ENCODE results near the gene THG1L.

DNA sequence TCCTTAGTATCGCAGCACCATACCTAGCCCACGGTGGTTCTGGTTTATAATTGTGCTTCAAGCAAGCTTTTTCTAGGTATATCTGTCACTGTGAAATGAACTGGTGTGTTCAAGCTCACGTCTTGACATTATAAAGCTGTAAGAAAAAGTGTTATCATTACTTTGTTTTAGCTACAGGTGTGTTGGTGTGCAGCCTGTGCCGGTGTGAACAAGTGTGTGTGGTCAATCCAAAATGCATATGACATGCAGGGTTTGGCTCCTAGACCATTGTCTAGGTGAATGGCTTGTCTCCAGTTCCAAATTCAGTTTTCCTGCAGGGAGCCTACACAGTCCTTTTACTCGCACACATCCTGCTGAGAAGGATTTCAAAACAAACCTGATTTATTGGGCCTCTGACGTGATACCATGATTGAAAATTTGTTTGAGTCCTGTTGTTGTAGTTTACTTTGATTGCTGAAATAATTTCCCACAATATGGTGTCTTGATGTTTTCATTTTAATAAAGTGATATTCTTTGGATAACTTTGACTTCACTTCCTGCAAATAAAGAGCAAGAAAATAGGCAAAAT is 16.0 kb downstream of the THG1L start:
- TF ChIP-seq, protein P1, sequence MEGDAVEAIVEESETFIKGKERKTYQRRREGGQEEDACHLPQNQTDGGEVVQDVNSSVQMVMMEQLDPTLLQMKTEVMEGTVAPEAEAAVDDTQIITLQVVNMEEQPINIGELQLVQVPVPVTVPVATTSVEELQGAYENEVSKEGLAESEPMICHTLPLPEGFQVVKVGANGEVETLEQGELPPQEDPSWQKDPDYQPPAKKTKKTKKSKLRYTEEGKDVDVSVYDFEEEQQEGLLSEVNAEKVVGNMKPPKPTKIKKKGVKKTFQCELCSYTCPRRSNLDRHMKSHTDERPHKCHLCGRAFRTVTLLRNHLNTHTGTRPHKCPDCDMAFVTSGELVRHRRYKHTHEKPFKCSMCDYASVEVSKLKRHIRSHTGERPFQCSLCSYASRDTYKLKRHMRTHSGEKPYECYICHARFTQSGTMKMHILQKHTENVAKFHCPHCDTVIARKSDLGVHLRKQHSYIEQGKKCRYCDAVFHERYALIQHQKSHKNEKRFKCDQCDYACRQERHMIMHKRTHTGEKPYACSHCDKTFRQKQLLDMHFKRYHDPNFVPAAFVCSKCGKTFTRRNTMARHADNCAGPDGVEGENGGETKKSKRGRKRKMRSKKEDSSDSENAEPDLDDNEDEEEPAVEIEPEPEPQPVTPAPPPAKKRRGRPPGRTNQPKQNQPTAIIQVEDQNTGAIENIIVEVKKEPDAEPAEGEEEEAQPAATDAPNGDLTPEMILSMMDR (IDR thresholded peaks at IDR 0.05), result no peak
- TF ChIP-seq POLR2AphosphoS5 (IDR thresholded peaks at IDR 0.05) (no peak), POLR2A (IDR thresholded peaks at IDR 0.05) (no peak)

Measured in transverse colon (tissue), 4 donors.